Measurements from ENCODE around the gene CFAP52. TPM values are rescaled to one million over a fixed set of nuclear protein-coding genes. Genes with fewer than 3 reads are reported as not detected.

CFAP52 gene
- total and polyA plus RNA-seq, 2 of the 13 experiments (the other 11 are each of a cell fraction or from before 2014, with no cell fraction given): not detected

DNA sequence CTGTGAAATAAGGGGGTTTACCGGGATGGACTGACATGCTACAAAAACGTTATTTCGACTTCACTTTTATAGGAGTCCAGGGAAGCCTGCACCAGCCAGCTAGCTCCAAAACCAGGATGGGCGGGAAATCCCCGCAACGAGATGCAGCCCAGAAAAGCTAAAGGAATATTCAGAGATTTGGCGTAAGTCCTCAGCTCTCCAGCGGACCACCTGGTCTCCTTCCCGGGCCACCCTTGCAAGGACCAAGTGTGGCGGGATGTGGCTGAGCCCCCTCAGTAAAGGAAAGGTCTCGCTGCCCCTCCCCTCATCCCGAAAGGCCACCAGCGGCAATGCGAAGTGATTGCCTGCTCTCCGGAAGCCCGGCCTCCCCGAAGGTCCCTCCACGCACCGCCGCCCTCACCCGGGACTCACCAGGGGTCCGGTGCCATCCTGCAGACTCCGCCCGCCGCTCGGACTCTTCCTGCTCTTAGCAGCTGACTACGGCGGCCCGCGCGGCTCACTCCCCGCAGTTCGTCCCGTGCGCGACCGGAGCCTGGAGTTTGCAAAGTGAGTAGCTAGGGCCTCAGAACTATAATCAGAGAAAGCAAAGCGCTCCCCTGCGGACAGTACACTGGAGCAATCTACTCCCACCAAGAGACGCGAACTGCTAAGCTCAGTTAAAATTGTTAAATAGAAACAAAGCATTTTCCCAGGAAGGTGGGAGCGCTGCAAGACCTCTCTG, 901 bp upstream of the CFAP52 start, which contains the start of gene STX8 (continued):
- TF ChIP-seq, protein P1, sequence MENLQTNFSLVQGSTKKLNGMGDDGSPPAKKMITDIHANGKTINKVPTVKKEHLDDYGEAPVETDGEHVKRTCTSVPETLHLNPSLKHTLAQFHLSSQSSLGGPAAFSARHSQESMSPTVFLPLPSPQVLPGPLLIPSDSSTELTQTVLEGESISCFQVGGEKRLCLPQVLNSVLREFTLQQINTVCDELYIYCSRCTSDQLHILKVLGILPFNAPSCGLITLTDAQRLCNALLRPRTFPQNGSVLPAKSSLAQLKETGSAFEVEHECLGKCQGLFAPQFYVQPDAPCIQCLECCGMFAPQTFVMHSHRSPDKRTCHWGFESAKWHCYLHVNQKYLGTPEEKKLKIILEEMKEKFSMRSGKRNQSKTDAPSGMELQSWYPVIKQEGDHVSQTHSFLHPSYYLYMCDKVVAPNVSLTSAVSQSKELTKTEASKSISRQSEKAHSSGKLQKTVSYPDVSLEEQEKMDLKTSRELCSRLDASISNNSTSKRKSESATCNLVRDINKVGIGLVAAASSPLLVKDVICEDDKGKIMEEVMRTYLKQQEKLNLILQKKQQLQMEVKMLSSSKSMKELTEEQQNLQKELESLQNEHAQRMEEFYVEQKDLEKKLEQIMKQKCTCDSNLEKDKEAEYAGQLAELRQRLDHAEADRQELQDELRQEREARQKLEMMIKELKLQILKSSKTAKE (CRISPR knock-in tag; IDR thresholded peaks at IDR 0.05; ENCODE audit: borderline replicate concordance): no peak
- TF ChIP-seq ZNF564 (CRISPR knock-in tag; IDR thresholded peaks at IDR 0.05) (peak; percentile 65; the same call in 1 of the 2 replicates), FOXA3 (CRISPR knock-in tag; IDR thresholded peaks at IDR 0.05) (peak; percentile 58), ZNF691 (CRISPR knock-in tag; IDR thresholded peaks at IDR 0.05; ENCODE audit: borderline replicate concordance, low read depth) (peak; percentile 83; the same call in 1 of the 2 replicates), ZNF431 (CRISPR knock-in tag; IDR thresholded peaks at IDR 0.05; ENCODE audit: borderline replicate concordance, low read depth) (0 out of 2 replicates have a peak, but pooled peaks have one; percentile 55), ATF7 (IDR thresholded peaks at IDR 0.05) (no peak), ATF7 (CRISPR knock-in tag; IDR thresholded peaks at IDR 0.05) (no peak), HOXA3 (CRISPR knock-in tag; IDR thresholded peaks at IDR 0.05) (peak; percentile 87), ZNF75D (CRISPR knock-in tag; IDR thresholded peaks at IDR 0.05; ENCODE audit: borderline replicate concordance) (no peak), GTF3A (CRISPR knock-in tag; conservative IDR thresholded peaks at IDR 0.05) (no peak), CENPX (CRISPR knock-in tag; IDR thresholded peaks at IDR 0.05) (no peak), SRSF1 (optimal IDR thresholded peaks at IDR 0.05; ENCODE audit: low read depth, low read length) (peak; percentile 94)
- TF ChIP-seq, protein P2, sequence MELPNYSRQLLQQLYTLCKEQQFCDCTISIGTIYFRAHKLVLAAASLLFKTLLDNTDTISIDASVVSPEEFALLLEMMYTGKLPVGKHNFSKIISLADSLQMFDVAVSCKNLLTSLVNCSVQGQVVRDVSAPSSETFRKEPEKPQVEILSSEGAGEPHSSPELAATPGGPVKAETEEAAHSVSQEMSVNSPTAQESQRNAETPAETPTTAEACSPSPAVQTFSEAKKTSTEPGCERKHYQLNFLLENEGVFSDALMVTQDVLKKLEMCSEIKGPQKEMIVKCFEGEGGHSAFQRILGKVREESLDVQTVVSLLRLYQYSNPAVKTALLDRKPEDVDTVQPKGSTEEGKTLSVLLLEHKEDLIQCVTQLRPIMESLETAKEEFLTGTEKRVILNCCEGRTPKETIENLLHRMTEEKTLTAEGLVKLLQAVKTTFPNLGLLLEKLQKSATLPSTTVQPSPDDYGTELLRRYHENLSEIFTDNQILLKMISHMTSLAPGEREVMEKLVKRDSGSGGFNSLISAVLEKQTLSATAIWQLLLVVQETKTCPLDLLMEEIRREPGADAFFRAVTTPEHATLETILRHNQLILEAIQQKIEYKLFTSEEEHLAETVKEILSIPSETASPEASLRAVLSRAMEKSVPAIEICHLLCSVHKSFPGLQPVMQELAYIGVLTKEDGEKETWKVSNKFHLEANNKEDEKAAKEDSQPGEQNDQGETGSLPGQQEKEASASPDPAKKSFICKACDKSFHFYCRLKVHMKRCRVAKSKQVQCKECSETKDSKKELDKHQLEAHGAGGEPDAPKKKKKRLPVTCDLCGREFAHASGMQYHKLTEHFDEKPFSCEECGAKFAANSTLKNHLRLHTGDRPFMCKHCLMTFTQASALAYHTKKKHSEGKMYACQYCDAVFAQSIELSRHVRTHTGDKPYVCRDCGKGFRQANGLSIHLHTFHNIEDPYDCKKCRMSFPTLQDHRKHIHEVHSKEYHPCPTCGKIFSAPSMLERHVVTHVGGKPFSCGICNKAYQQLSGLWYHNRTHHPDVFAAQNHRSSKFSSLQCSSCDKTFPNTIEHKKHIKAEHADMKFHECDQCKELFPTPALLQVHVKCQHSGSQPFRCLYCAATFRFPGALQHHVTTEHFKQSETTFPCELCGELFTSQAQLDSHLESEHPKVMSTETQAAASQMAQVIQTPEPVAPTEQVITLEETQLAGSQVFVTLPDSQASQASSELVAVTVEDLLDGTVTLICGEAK (IDR thresholded peaks at IDR 0.05): no peak
- TF ChIP-seq, protein P2 (CRISPR knock-in tag; IDR thresholded peaks at IDR 0.05): peak; percentile 44; the same call in 1 of the 2 replicates
- TF ChIP-seq, protein P3, sequence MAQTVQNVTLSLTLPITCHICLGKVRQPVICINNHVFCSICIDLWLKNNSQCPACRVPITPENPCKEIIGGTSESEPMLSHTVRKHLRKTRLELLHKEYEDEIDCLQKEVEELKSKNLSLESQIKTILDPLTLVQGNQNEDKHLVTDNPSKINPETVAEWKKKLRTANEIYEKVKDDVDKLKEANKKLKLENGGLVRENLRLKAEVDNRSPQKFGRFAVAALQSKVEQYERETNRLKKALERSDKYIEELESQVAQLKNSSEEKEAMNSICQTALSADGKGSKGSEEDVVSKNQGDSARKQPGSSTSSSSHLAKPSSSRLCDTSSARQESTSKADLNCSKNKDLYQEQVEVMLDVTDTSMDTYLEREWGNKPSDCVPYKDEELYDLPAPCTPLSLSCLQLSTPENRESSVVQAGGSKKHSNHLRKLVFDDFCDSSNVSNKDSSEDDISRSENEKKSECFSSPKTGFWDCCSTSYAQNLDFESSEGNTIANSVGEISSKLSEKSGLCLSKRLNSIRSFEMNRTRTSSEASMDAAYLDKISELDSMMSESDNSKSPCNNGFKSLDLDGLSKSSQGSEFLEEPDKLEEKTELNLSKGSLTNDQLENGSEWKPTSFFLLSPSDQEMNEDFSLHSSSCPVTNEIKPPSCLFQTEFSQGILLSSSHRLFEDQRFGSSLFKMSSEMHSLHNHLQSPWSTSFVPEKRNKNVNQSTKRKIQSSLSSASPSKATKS (CRISPR knock-in tag; IDR thresholded peaks at IDR 0.05): no peak
